GM19372 (cell line): ENCODE data around the gene ITPRIPL2.
A peak's percentile ranks its signal among the peaks of the same experiment; 100 is the strongest.

Experiments
- ATAC-seq: cut with Tn5 transposase; IDR thresholded peaks from one replicate; pipeline ENCODE4 v1.9.1; 2021; ENCODE audit warnings: mild to moderate bottlenecking, low read depth, moderate library complexity; ENCODE audit not compliant: unreplicated experiment

Gene ITPRIPL2

DNA sequence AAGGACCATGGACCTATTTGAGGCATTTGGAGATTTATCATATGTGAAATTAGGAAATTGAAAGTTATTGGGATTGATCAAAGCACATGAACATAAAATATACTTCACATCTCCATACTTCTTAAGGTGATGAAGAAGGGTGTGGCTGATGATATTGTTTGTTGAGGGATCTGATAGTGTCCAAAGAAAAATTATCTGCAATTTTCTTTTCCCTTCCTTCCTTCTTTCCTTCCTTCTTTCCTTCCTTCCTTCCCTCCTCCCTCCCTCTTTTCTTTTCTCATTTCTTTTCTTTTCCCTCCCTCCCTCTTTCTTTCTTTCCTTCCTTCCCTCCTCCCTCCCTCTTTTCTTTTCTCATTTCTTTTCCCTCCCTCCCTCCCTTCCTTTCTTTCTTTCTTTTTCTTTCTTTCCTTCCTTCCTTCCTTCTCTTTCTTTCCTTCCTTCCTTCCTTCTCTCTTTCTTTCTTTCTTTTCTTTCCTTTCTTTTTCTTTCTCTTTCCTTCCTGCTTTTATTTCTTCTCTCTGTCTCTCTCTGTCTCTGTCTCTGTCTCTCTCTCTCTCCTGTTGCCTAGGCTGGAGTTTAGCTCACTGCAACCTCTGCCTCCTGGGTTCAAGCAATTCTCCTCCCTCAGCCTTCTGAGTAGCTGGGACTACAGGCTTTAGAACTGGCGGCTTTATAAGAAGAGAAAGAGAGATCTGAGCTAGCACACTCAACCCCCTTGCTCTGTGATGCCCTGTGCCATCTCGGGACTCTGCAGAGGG is 20.9 kb upstream of the ITPRIPL2 start:
- no peak for ATAC-seq

DNA sequence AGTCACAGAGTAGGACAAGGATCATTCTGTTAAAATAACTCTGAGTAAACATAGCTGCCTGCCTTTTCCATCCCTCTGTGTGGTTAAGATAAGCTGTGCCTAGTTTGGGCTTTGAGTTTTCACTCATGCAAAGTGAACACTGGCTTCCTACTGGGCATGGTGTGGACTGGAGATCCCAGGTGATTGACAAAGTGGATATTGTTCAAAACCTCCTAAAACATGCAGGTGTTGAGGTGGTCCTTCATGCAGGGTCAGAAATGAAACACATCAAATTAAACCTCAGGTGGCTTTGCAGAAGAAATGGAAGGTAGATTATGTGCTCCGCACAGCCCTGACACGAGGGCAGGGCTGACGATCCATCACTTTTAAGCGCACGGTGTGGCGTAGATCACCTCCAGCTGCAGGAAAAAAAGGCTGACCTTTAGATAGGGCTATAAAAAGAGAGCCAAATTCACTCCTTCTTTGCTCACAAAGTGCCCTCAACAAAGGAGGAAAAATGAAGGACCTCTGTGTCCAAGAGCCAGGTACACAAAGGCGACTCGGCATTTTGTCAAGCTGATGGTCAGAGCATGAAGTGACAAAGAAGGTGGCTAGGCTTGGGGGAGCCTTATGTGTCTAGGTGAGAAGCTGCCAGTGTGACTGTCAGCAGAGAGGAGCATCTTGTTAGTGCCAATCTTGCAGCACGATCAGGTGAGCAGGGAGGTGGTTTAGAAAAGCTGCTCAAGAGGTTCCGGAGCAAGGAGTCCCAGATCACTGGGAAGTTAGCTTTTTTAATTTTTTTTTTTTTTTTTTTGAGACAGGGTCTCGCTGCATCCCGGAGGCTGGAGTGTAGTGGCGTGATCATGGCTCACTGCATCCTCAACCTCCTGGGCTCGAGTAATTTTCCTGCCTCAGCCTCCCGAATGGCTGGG is 19.9 kb upstream of the ITPRIPL2 start:
- no peak for ATAC-seq

DNA sequence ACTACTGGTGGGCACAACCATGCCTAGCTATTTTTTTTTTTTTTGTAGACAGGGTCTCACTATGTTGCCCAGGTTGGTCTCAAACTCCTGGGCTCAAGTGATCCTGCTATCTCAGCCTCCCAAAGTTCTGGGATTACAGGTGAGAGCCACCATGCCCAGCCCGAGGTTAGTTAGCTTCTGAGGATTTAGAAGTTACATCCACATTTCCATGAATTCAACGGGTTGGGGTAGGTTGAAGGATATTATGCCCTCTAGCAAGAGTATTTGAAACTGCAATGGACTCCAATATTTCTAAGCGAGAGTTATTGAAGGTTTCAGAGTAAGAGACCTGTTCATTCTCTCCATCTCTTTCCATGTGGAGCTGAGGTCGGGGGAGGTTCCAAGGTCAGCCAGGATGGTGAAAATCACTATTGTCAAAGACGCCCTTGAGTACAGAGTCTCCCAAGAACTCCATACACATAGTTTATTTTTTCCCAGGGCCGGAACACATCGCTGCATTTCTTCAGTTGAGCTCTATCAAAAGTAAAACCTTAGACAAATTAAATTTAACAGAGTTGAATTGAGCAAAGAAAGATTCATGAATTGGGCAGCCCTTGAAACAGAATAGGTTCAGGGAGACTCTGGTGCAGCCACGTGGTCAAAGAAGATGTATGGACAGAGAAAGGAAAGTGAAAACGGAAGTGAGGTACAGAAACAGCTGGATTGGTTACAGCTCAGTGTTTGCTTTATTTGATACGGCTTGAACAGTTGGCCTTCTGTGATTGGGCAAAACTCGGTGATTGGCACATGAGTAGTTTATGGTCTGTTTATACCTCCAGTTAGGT is 19.0 kb upstream of the ITPRIPL2 start:
- no peak for ATAC-seq

DNA sequence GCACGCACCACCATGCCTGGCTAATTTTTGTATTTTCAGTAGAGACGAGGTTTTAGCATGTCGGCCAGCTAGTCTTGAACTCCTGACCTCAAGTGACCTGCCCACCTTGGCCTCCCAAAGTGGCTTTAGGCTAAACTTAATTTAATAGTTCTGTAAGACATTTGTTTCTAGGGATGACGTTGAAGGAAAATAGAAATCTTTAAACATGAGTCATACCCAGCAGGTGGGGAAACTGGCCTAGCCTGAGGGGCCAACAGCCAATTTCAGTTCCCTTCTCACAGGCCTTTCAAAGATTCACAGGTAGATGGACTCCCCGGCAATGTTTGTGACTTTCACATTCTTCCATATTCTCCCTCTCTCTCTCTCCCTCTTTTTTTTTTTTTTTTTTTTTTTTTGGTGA is 18.1 kb upstream of the ITPRIPL2 start:
- ATAC-seq: no peak

DNA sequence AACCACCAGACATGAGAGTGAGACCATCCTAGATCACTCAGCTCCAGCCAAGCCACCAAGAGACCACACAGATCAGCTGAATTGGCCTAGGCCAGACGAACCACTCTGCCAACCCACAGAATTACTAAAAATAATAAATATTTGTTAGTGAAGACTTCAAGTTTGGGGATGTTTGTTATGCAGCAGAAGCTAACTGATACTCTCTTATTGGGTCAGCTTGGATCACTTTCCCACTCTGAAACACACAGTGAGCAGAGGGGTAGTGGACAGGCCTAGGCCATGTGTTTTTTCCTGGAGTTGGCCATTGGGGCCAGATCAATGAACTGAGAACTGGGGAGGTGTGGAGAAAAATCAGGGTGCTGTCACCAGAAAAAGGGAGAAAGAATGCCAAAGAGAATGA is 15.6 kb upstream of the ITPRIPL2 start:
- ATAC-seq: no peak

DNA sequence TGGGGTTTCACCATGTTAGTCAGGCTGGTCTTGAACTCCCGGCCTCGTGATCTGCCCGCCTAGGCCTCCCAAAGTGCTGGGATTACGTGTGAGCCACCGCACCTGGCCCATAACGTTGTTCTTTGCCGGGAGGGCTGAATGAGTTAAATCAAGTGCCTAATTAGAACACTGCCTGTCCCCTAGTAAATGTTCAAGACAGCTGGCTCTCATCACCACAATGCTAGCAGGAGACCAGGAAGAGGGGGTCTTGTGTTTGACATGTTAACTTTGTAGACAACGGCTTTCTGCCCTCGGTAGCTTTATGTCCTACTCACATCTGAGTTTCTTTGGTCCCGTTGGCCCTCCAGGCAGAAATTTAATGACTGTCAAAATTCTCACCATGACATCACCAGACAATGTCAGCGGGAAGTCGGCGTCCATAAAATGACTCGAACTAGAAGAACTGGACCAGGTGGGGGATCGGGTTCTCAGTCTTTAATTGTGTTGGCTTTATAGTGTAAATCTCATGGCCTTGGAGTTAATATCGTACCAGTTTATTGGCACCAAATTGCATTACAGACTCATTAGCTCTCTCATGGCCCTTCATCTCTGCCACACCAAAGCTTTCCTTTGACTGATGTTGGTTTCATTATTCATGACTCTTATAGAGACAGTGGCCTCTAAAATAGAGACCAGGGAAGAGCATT is 11.4 kb upstream of the ITPRIPL2 start:
- no peak for ATAC-seq

DNA sequence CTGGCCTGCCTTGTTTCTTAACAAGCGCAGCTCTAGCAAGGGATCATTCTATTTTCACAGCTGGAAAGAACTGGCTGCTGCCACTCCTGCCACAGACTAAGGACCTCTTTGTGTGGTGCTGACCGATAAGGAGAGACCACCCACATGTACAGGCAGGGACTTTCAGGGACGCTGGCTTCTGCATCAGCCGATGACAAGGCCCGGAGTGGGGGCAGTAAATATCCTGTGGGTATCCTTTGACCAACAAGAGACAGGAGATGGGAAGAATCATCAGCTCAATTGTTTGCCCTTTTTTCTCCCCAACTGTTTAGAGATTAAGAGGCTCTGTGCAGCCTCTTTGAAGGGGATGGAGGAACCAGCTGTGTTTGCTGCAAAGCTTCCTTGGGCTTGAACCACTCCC is 9.2 kb upstream of the ITPRIPL2 start:
- ATAC-seq: no peak

DNA sequence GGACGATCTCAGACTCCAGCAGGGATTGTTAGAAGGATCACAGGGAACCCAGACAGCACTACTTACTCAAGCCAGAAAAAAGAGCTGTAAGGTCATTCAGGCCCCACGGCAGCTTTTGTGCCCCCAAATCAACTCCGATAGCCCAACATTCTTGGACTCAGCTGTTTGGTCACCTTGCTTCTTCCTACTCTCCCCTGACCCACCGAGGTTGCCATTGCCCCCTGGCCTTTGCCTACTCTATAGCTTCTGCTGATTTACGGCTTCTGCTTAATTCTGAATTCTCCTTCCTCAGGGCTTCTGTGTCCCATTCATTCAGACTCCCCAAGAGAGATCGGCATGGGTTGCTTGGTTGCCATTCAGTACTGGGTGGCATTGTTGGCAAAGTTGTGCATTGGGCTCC is 8.6 kb upstream of the ITPRIPL2 start:
- ATAC-seq: no peak

DNA sequence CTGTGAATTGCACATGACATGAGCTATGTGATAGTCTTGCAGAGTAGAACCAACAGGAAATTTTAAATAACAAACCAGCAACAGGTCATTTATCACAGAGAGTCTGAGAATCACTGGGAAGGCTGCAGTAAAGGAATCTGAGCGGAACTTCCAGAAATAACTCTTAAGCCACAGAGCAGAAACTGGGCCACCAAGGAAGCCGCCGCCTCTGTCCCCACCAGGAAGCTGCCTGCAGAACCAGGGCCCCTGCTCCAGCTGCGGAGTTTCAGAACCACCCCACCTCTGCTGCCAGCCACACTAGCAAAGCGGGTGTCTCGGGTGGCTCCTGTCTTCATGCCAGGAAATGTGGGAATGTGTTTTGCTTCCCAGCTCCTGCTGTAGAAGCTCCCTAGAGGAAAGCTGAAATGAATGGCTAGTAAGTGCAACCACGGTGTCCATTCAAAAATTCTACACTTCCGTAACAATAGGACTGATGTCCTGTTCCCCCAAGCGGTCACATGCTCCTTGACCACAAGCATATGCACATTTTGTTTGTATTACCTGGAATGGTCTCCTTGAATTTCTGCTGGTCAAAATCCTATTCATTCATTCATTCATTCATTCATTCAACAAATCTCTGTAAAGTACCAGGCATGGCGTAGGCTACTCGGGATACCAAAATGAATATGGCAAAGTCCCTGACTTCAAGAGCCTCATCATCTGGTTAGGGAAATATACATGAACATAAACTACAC is 7.7 kb upstream of the ITPRIPL2 start:
- no peak for ATAC-seq

DNA sequence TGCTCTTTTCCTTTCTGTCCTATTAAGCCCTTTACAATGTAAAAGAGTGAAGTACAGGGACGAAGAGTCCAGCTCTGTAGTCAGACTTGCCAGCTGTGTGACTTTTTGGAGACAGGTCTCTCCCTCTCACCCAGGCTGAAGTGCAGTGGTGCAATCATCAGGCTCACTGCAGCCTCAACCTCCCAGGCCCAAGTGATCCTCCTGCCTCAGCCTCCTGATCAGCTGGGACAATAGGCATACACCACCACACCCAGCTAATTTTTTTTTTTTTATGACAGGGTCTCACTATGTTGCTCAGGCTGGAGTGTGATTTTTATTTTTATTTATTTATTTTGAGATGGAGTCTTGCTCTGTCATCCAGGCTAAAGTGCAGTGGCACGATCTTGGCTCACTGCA is 7.1 kb upstream of the ITPRIPL2 start:
- no peak for ATAC-seq

DNA sequence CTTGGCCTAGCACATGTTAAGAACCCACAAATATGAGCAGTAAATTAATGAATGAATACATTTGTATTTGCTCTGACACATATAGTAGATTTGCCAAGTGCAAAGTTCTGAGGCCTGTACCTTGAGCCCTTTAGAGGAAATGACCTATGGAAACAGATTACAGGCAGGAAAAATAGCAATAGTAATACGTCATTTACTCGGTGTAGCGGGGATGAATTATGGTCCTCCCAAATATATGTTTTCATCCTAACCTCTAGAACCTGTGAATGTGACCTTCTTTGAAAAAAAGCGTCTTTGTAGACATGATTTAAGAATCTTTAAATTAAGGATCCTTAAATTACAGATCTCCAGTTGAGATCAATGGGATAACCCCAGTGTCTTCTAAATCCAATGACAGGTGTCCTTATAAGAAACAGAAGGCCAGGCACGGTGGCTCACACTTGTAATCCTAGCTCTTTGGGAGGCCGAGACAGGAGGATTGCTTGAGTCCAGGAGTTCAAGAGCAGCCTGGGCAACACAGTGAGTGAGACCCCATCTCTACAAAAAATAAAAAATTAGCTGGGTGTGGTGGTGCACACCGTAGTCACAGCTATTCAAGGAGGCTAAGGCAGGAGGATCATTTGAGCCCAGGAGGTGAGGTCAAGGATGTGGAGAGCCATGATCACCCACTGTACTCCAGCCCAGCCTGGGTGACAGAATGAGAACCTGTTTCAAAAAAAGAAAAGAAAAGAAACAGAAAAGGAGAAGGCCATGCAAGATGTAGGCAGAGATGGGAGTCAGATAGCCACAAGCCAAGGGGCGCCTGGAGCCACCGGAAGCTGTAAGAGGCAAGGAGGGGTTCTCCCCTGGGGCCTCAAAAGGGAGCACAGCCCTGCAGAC is 5.1 kb upstream of the ITPRIPL2 start:
- ATAC-seq: peak; percentile 48

DNA sequence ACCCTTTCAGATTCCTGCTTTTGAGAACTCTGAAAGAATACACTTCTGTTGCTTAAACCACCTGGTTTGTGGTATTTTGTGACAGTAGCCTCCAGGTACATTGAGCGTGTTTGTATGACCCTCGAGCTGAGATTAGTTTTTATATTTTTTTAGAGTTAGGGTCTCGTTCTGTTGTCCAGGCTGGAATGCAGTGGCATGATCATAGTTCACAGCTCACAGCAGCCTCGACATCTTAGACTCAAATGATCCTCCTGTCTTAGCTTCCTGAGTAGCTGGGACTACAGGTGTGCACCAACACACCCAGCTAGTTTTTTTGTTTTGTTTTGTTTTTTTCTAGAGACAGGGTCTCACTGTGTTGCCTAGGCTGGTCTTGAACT is 4.5 kb upstream of the ITPRIPL2 start:
- ATAC-seq: no peak

DNA sequence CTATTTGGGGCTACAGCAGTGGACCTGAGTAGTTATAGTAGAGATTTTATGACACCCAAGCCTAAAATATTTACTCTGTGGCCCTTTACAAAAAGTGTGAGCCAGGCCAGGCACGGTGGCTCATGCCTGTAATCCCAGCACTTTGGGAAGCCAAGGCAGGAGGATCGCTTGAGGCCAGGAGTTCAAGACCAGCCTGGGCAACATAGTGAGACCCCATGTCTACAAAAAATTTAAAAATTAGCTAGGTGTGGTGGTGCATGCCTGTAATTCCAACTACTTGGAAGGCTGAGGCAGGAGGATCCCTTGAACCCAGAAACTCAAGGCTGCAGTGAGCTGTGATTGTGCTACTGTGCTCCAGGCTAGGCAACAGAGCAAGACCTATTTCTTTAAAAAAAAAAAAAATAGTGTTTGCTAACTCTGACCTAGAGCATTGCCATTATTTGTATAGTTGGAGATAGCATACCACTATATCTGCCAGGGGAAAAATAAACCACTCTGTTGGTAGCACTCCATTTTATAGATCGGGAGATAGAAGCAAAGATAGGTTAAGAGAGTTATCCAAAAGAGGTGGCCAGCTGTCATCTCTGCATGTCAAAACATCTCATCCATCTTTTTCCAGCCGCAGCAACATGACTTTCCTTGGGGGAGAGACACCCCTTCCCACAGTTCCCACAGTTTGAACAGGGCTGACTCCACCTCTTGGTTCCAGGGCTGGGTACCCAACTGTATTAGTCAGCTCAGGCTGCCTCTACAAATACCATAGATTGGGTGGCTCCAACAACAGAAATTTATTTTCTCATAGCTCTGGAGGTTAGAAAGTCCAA is 3.0 kb upstream of the ITPRIPL2 start:
- ATAC-seq: no peak

DNA sequence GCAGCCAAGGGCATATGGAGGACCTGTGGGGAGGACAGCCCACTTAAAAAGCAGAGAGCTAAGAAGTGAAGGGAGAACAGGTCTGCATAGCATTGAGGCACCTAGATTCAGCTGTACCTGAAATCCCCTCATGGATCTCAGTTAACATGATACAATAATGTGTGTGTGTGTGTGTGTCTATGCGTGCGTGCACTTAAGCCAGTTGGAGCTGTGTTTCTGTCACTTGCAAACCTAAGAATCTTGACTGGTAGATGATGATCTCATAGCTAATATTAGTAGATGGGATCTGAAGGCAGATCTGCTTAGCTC is 1.7 kb upstream of the ITPRIPL2 start:
- ATAC-seq: no peak

DNA sequence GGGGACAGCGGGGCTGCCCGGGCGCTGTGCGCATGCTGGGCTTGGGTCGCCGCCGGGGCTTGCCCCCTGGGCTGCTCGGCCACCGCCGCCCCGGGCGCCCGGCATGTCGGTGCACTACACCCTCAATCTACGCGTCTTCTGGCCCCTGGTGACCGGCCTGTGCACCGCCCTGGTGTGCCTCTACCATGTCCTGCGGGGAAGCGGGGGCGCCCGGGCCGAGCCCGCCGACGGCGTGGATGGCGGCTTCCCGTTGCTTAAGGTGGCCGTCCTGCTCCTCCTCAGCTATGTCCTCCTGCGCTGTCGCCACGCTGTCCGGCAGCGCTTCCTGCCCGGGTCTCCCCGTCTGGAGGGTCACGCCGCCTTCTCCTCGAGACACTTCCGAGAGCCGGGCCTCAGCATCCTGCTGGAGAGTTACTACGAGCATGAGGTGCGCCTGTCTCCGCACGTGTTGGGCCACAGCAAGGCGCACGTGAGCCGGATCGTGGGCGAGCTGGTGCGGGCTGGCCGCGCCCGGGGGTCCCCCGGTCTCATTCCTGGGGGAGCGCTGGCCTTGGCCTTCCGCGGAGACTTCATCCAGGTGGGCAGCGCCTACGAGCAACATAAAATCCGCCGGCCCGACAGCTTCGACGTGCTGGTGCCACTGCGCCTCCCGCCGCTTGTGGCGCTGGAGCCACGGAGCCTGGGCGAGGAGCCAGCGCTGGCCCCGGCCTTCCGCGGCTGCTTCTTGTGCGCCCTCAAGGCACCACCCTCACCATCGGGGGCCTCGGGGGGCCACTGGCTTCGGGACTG is 789 bp downstream of the ITPRIPL2 start:
- peak; percentile 25 for ATAC-seq

DNA sequence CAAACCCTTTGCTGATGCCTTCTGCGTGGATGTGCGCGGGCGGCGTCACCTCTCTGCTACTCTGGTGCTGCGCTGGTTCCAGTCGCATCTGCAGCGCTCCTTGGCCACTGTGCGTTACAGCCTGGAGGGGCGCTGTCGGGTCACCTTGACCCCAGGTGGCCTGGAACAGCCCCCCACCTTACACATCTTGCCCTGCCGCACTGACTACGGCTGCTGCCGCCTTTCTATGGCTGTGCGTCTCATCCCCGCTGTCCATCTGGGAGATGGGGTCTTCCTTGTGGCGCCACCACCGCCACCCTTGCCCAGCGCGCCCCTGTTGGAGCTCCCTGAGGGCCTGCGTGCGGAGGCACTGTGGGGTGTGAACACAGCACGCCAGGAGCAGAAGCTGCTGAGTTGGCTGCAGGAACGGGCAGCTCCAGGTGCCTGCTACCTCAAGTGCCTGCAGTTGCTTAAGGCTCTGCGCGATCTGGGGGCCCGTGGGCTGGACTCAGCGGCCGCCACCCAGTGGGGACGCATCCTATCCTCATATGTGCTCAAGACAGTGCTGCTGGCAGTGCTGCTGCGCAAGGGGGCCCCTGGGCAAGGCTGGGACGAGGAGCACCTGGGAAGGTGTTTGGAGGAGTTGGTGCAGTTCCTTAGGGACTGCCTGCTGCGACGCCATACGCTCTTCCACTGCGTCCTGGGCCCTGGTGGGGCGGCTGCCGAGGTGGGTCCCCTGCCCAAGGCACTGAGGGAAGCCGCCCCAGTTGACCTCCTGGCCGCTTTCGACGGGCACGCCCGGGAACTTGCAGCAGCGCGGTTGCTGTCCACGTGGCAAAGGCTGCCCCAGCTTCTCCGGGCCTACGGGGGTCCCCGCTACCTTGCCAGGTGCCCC is 1.6 kb downstream of the ITPRIPL2 start:
- no peak for ATAC-seq
